Nephron progenitor cell (in vitro differentiated cells): ENCODE data around the gene ANKRD66.

ENCODE experiments used
- DNase-seq: peaks from one replicate; pipeline ENCODE4 v3.0.0; 2021
- H3K27ac Mint-ChIP-seq: 2 replicates; pipeline ENCODE4 v1.8.0; 2021; ENCODE audit warnings: mild to moderate bottlenecking, moderate library complexity, mixed read lengths
- H3K27me3 Mint-ChIP-seq: 2 replicates; pipeline ENCODE4 v1.8.0; 2021; ENCODE audit warnings: mild to moderate bottlenecking, low read depth, mixed read lengths; ENCODE audit not compliant: poor library complexity
- H3K36me3 Mint-ChIP-seq: 2 replicates; pipeline ENCODE4 v1.8.0; 2021; ENCODE audit warnings: low read depth, mixed read lengths
- H3K4me1 Mint-ChIP-seq: 2 replicates; pipeline ENCODE4 v1.8.0; 2021; ENCODE audit warnings: mixed read lengths
- H3K4me3 Mint-ChIP-seq: 2 replicates; pipeline ENCODE4 v1.8.0; 2021; ENCODE audit warnings: mild to moderate bottlenecking, moderate library complexity, mixed read lengths
- H3K9me3 Mint-ChIP-seq: 2 replicates; pipeline ENCODE4 v1.8.0; 2021; ENCODE audit warnings: mild to moderate bottlenecking, moderate library complexity, mixed read lengths
- TF ChIP-seq, protein P1 (sequence below): fragments of 200-600 bp; sonication (generic); IDR thresholded peaks from 2 replicates; pipeline ENCODE4 v1.5.0; 2021; ENCODE audit warnings: antibody characterized with exemption

ANKRD66 gene

DNA sequence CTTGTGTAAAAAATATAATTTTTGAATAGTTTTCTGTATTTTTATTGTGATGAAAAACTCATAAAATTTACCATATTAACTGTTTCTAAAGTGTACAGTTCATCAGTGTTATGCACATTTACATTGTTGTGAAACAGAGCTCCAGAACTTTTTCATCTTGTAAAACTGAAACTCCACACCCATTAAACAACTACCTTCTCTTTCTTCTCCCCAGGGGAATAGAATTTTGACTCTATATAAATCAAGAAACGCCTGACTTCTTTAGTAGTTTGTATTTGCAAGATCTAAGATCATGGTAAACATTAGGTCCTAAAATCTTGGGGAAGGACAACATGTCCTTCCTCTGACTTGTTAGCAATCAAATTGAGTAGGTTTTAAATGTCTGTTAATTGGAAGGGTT, 9.1 kb downstream of the ANKRD66 start:
- Mint-ChIP-seq H3K4me1 (no peaks in the 10 kb centered on the region), H3K27me3 (no peaks in the 10 kb centered on the region), H3K36me3 (no peaks in the 10 kb centered on the region), H3K27ac (no peak overlapping the region), H3K9me3 (no peaks in the 10 kb centered on the region), H3K4me3 (no peak overlapping the region)
- TF ChIP-seq, protein P1, sequence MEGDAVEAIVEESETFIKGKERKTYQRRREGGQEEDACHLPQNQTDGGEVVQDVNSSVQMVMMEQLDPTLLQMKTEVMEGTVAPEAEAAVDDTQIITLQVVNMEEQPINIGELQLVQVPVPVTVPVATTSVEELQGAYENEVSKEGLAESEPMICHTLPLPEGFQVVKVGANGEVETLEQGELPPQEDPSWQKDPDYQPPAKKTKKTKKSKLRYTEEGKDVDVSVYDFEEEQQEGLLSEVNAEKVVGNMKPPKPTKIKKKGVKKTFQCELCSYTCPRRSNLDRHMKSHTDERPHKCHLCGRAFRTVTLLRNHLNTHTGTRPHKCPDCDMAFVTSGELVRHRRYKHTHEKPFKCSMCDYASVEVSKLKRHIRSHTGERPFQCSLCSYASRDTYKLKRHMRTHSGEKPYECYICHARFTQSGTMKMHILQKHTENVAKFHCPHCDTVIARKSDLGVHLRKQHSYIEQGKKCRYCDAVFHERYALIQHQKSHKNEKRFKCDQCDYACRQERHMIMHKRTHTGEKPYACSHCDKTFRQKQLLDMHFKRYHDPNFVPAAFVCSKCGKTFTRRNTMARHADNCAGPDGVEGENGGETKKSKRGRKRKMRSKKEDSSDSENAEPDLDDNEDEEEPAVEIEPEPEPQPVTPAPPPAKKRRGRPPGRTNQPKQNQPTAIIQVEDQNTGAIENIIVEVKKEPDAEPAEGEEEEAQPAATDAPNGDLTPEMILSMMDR, result no peak
- no peak for DNase-seq

- H3K4me3 Mint-ChIP-seq, result no peak overlapping the region
- peak; percentile 9 for DNase-seq
- no peaks in the 10 kb centered on the region for H3K36me3 Mint-ChIP-seq
- TF ChIP-seq, protein P1, result no peak
- no peaks in the 10 kb centered on the region for H3K27me3 Mint-ChIP-seq
- no peaks in the 10 kb centered on the region for H3K9me3 Mint-ChIP-seq
- H3K27ac Mint-ChIP-seq, result no peak overlapping the region
- H3K4me1 Mint-ChIP-seq, result no peaks in the 10 kb centered on the region
These were observed 9.9 kb downstream of the ANKRD66 start for GRCh38 chr6:46756469-46757213.

DNA sequence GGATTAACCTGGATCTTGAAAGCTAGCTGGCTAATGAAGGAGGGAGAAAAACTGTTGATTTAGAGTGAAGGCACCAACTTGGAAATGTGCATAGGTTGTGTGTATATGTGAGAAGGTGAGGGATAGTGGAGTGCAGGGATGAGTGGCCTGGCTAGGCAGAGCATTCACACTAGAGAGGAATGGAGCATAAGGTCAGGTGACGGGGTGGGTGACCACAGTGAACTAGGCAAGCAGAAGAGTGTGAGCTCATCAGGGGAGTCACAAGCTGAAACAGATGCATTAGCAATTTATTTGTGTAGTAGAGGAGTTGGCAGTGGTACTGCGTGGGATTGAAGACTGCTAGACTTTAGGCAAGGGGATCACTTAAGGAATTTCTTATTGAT, 10.5 kb downstream of the ANKRD66 start:
- no peak overlapping the region for H3K4me3 Mint-ChIP-seq
- H3K9me3 Mint-ChIP-seq, result no peaks in the 10 kb centered on the region

GRCh38 chr6:46758960-46759753, 12.4 kb downstream of the ANKRD66 start:
- no peaks in the 10 kb centered on the region for H3K36me3 Mint-ChIP-seq
- DNase-seq, result no peak
- TF ChIP-seq, protein P1, result no peak
- peaks cover 2% of the 10 kb centered on the region for H3K27me3 Mint-ChIP-seq
- no peaks in the 10 kb centered on the region for H3K4me1 Mint-ChIP-seq
- no peak overlapping the region for H3K4me3 Mint-ChIP-seq
- no peak overlapping the region for H3K27ac Mint-ChIP-seq
- no peaks in the 10 kb centered on the region for H3K9me3 Mint-ChIP-seq

More for the DNA sequence above, 10.5 kb downstream of the ANKRD66 start:
- no peaks in the 10 kb centered on the region for H3K27me3 Mint-ChIP-seq
- no peaks in the 10 kb centered on the region for H3K36me3 Mint-ChIP-seq
- TF ChIP-seq, protein P1, result no peak
- DNase-seq, result no peak
- no peak overlapping the region for H3K27ac Mint-ChIP-seq
- H3K4me1 Mint-ChIP-seq, result no peaks in the 10 kb centered on the region

DNA sequence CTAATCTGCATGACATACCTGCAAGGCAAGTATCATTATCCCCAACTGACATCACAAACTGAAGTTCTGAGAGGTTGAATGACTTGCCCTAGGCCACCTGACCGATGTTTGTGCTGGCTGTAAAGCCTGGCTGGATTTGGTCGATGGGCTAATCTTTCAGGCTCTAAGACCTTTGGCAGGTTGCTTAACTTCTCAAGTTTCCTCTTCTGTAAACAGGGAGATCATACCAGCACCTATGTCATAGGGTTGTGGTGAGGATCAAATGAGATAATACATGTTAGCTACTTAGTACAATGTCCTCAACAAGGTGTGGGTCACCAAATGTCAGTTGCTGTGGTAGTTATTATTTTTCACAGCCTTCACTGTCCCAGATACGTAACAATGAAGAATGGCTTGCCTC, 14.2 kb downstream of the ANKRD66 start:
- no peak for DNase-seq
- Mint-ChIP-seq H3K9me3 (no peaks in the 10 kb centered on the region), H3K27me3 (peaks cover 6% of the 10 kb centered on the region), H3K36me3 (no peaks in the 10 kb centered on the region), H3K4me1 (no peaks in the 10 kb centered on the region), H3K27ac (no peak overlapping the region), H3K4me3 (no peak overlapping the region)
- TF ChIP-seq, protein P1, result no peak
